Retinal pigment epithelial cell (primary cell): Measurements from ENCODE around the gene ASAP2.
A peak's percentile ranks its signal among the peaks of the same experiment; 100 is the strongest.

Source experiments
- DNase-seq: peaks from one replicate; pipeline ENCODE4 v3.0.0-alpha.2; 2010; ENCODE audit warnings: low read depth
- H3K4me3 ChIP-seq: 2 replicates; pipeline ENCODE4 v1.5.1; 2011; ENCODE audit warnings: mild to moderate bottlenecking, low read length, control low read depth, moderate library complexity
- CTCF ChIP-seq: conservative IDR thresholded peaks from 2 replicates; pipeline ENCODE4 v1.5.1; 2011; ENCODE audit warnings: low read depth, low read length, control low read depth, inconsistent platforms

Gene ASAP2

GRCh38 chr2:9331704-9332103, 125.1 kb downstream of the ASAP2 start:
- no peak for DNase-seq
- TF ChIP-seq CTCF = no peak
- H3K4me3 ChIP-seq = no peak overlapping the region

- no peak overlapping the region for H3K4me3 ChIP-seq
- DNase-seq = no peak
These were observed 125.7 kb downstream of the ASAP2 start for GRCh38 chr2:9332136-9332852.

GRCh38 chr2:9332853-9333245, 126.2 kb downstream of the ASAP2 start:
- no peak for TF ChIP-seq CTCF

More at GRCh38 chr2:9332136-9332852, 125.7 kb downstream of the ASAP2 start:
- no peak for TF ChIP-seq CTCF

GRCh38 chr2:9333591-9334171, 127.1 kb downstream of the ASAP2 start:
- peak; percentile 89 for TF ChIP-seq CTCF
- DNase-seq = peak; percentile 48
- H3K4me3 ChIP-seq = no peak overlapping the region

More at GRCh38 chr2:9332853-9333245, 126.2 kb downstream of the ASAP2 start:
- no peak for DNase-seq
- no peak overlapping the region for H3K4me3 ChIP-seq

GRCh38 chr2:9334761-9335160, 128.1 kb downstream of the ASAP2 start:
- no peak for TF ChIP-seq CTCF
- no peak for DNase-seq
- H3K4me3 ChIP-seq = no peak overlapping the region

GRCh38 chr2:9335322-9335832, 128.8 kb downstream of the ASAP2 start:
- no peak for TF ChIP-seq CTCF
- DNase-seq = no peak
- H3K4me3 ChIP-seq = no peak overlapping the region

GRCh38 chr2:9336241-9336575, 129.6 kb downstream of the ASAP2 start:
- DNase-seq = no peak

More at GRCh38 chr2:9336241-9336575, 129.6 kb downstream of the ASAP2 start:
- no peak overlapping the region for H3K4me3 ChIP-seq
- TF ChIP-seq CTCF = no peak
